ENCODE data around the gene SLCO3A1.

Gene SLCO3A1

GRCh38 chr15:91833056-91833455 lies 20.5 kb upstream of the SLCO3A1 start:
- no peak overlapping the region for H3K4me3 ChIP-seq (replicated peaks; ENCODE audit: low read depth, low read length)
- DNase-seq (ENCODE audit: extremely low read depth, low read depth): no peak
- TF ChIP-seq, protein P1, sequence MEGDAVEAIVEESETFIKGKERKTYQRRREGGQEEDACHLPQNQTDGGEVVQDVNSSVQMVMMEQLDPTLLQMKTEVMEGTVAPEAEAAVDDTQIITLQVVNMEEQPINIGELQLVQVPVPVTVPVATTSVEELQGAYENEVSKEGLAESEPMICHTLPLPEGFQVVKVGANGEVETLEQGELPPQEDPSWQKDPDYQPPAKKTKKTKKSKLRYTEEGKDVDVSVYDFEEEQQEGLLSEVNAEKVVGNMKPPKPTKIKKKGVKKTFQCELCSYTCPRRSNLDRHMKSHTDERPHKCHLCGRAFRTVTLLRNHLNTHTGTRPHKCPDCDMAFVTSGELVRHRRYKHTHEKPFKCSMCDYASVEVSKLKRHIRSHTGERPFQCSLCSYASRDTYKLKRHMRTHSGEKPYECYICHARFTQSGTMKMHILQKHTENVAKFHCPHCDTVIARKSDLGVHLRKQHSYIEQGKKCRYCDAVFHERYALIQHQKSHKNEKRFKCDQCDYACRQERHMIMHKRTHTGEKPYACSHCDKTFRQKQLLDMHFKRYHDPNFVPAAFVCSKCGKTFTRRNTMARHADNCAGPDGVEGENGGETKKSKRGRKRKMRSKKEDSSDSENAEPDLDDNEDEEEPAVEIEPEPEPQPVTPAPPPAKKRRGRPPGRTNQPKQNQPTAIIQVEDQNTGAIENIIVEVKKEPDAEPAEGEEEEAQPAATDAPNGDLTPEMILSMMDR (IDR thresholded peaks at IDR 0.05; ENCODE audit: low read depth, low read length, missing control alignments): no peak

GRCh38 chr15:91839867-91840266 lies 13.6 kb upstream of the SLCO3A1 start:
- TF ChIP-seq, protein P1 (IDR thresholded peaks at IDR 0.05; ENCODE audit: low read depth, low read length, missing control alignments): no peak

DNA sequence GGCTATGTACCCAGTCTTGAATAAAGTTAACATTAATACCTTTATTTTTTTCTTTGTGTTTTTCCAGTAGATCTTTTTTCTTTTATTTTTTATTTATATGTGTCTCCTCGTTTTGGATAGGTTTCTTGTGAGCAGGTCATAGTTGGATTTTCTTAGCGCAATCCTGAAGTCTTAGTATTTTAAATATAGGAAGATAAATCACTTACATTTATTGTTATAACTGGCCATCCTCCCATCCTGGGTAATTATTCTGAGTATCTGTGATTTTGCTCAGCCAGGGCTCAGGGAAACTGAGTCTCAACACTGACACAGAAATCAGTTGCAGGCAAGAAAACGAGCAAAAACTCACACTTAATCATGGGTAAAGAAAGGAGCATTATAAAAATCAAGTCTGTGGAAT lies 11.6 kb upstream of the SLCO3A1 start:
- H3K4me3 ChIP-seq (replicated peaks; ENCODE audit: low read depth, low read length): no peak overlapping the region
- DNase-seq (ENCODE audit: extremely low read depth, low read depth): no peak
- TF ChIP-seq, protein P1 (IDR thresholded peaks at IDR 0.05; ENCODE audit: low read depth, low read length, missing control alignments): no peak

More at GRCh38 chr15:91839867-91840266, 13.6 kb upstream of the SLCO3A1 start:
- no peak for DNase-seq (ENCODE audit: extremely low read depth, low read depth)
- no peak overlapping the region for H3K4me3 ChIP-seq (replicated peaks; ENCODE audit: low read depth, low read length)

GRCh38 chr15:91844341-91844740 lies 9.2 kb upstream of the SLCO3A1 start:
- no peak for DNase-seq (ENCODE audit: extremely low read depth, low read depth)
- no peak overlapping the region for H3K4me3 ChIP-seq (replicated peaks; ENCODE audit: low read depth, low read length)

DNA sequence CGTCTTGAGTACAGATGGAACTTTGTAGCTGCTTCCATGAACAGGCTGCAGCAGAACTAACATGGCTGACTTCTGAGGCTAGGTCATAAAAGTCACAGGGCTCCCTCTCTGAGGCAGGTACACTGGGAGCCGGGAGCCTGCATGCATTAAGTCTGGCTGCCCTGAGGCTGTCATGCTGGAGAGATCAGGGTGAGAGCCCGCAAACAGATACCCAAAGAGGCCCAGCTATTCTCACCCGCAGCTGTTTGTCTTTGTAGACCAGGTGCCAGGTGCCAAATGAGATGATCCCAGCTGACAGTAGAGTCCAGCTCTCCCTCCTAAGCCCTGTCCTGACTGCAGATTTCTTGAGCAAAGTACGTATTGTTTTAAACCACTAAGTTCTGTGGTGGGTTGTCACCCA lies 8.6 kb upstream of the SLCO3A1 start:
- H3K4me3 ChIP-seq (replicated peaks; ENCODE audit: low read depth, low read length): no peak overlapping the region
- DNase-seq (ENCODE audit: extremely low read depth, low read depth): no peak
- TF ChIP-seq, protein P1 (IDR thresholded peaks at IDR 0.05; ENCODE audit: low read depth, low read length, missing control alignments): no peak

More at GRCh38 chr15:91844341-91844740, 9.2 kb upstream of the SLCO3A1 start:
- TF ChIP-seq, protein P1 (IDR thresholded peaks at IDR 0.05; ENCODE audit: low read depth, low read length, missing control alignments): no peak

- H3K4me3 ChIP-seq (replicated peaks; ENCODE audit: low read depth, low read length): no peak overlapping the region
- TF ChIP-seq, protein P1 (IDR thresholded peaks at IDR 0.05; ENCODE audit: low read depth, low read length, missing control alignments): no peak
- no peak for DNase-seq (ENCODE audit: extremely low read depth, low read depth)
These were observed 7.8 kb upstream of the SLCO3A1 start for GRCh38 chr15:91845720-91846119.

DNA sequence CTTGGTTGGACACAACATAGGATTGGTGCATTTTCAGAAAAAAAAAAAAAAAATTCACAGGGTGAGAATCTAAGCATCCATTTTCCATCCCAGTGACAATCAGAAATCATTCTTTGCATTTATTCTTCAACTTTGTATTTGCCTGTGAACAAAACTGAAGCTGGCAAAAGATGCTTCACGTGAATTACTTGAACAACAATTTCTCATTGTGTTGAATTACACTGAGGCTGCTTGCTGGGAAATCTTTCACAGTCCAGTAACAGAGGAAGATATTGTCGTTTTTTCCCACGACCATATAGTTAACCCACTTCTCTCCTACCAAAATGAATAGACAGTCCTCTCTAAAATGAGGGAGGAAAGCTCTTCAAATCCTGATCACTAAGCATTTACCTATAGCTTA lies 4.3 kb upstream of the SLCO3A1 start:
- TF ChIP-seq, protein P1 (IDR thresholded peaks at IDR 0.05; ENCODE audit: low read depth, low read length, missing control alignments): no peak
- no peak for DNase-seq (ENCODE audit: extremely low read depth, low read depth)
- H3K4me3 ChIP-seq (replicated peaks; ENCODE audit: low read depth, low read length): no peak overlapping the region
